Tibial artery (tissue), 4 donors: Measurements from ENCODE around the gene EPN2.

ENCODE experiments used
- DNase-seq, 2 donors: peaks; one replicate each; pipeline ENCODE4 v3.0.0-alpha.2; 2019
- H3K27ac ChIP-seq, 2 donors: fragments of 200-600 bp; sonication (generic) in 1 of 2; 1 replicate in 1 of 2; 2 replicates in 1 of 2; pipeline ENCODE4 v1.5.1; 2018 to 2019; ENCODE audit warnings: mild to moderate bottlenecking in 1 of 2
- H3K27me3 ChIP-seq, 2 donors: fragments of 200-600 bp; sonication (generic) in 1 of 2; one replicate each; pipeline versions ENCODE4 v1.5.1 to v1.6.0; 2016 to 2019
- H3K36me3 ChIP-seq, 3 donors: fragments of 200-600 bp; sonication (generic) in 2 of 3; one replicate each; pipeline ENCODE4 v1.5.1; 2016 to 2019; ENCODE audit warnings: mild to moderate bottlenecking in 2 of 3
- H3K4me1 ChIP-seq, 4 donors: fragments of 200-600 bp; sonication (generic) in 2 of 4; 1 replicate in 3 of 4; 2 replicates in 1 of 4; pipeline ENCODE4 v1.5.1; 2016 to 2019
- H3K4me3 ChIP-seq, 2 donors: fragments of 200-600 bp; sonication (generic) in 1 of 2; 1 replicate in 1 of 2; 2 replicates in 1 of 2; pipeline ENCODE4 v1.5.1; 2018 to 2019; ENCODE audit warnings: mild to moderate bottlenecking in 2 of 2
- H3K9me3 ChIP-seq, 3 donors: fragments of 200-600 bp; sonication (generic) in 1 of 3; one replicate each; pipeline ENCODE4 v1.5.1; 2016 to 2019
- intact Hi-C: fragments of 100-400 bp; cut with DNase I; formaldehyde crosslinking; loops from one replicate; pipeline ENCODE4 v1.15.0; 2023; ENCODE audit warnings: low total_unique reads
- TF ChIP-seq, protein P1 (sequence below), 2 experiments: fragments of 200-600 bp in 1 of 2; fragments of 450-650 bp in 1 of 2; IDR thresholded peaks; one replicate each; pipeline ENCODE4 v1.5.1; 2017 to 2019; ENCODE audit warnings: antibody characterized with exemption in 2 of 2, mild to moderate bottlenecking in 1 of 2, moderate library complexity in 1 of 2

EPN2 gene

GRCh38 chr17:19366637-19366972 lies 129.4 kb downstream of the EPN2 start:
- Histone ChIP-seq H3K4me1 (peaks cover 0 to 40% (median 20%) of the 10 kb centered on the region in 4 donors), H3K9me3 (no peaks in the 10 kb centered on the region), H3K4me3 (no peak overlapping the region), H3K27ac (no peak overlapping the region), H3K27me3 (no peaks in the 10 kb centered on the region), H3K36me3 (no peaks in the 10 kb centered on the region)
- intact Hi-C loops, result loop anchor here (10.0 kb wide), 1 partner anchor 48 kb away; the partner anchor contains the start of gene RNF112
- TF ChIP-seq, protein P1, sequence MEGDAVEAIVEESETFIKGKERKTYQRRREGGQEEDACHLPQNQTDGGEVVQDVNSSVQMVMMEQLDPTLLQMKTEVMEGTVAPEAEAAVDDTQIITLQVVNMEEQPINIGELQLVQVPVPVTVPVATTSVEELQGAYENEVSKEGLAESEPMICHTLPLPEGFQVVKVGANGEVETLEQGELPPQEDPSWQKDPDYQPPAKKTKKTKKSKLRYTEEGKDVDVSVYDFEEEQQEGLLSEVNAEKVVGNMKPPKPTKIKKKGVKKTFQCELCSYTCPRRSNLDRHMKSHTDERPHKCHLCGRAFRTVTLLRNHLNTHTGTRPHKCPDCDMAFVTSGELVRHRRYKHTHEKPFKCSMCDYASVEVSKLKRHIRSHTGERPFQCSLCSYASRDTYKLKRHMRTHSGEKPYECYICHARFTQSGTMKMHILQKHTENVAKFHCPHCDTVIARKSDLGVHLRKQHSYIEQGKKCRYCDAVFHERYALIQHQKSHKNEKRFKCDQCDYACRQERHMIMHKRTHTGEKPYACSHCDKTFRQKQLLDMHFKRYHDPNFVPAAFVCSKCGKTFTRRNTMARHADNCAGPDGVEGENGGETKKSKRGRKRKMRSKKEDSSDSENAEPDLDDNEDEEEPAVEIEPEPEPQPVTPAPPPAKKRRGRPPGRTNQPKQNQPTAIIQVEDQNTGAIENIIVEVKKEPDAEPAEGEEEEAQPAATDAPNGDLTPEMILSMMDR (IDR thresholded peaks at IDR 0.05), result no peak
- DNase-seq, result peak in 1 of 2 donors; percentile 16

GRCh38 chr17:19368229-19368628 lies 131.1 kb downstream of the EPN2 start:
- H3K27me3 ChIP-seq, result no peaks in the 10 kb centered on the region
- no peak overlapping the region for H3K4me3 ChIP-seq
- intact Hi-C loops, result loop anchor here (10.0 kb wide), 1 partner anchor 47 kb away; the partner anchor contains the start of gene RNF112
- no peaks in the 10 kb centered on the region for H3K9me3 ChIP-seq
- DNase-seq, result no peak
- TF ChIP-seq, protein P1 (IDR thresholded peaks at IDR 0.05), result no peak
- no peaks in the 10 kb centered on the region for H3K36me3 ChIP-seq
- peaks cover 0 to 30% (median 12%) of the 10 kb centered on the region in 4 donors for H3K4me1 ChIP-seq
- H3K27ac ChIP-seq, result peak overlapping the region; percentile 51 to 66

GRCh38 chr17:19369107-19369778 lies 132.1 kb downstream of the EPN2 start:
- TF ChIP-seq, protein P1 (IDR thresholded peaks at IDR 0.05), result no peak
- intact Hi-C loops, result loop anchor here (10.0 kb wide), 1 partner anchor 46 kb away; the partner anchor contains the start of gene RNF112
- peak overlapping the region in 1 of 2 donors; percentile 66 for H3K27ac ChIP-seq
- H3K9me3 ChIP-seq, result no peaks in the 10 kb centered on the region
- peaks cover 0 to 27% (median 12%) of the 10 kb centered on the region in 4 donors for H3K4me1 ChIP-seq
- DNase-seq, result peak in 1 of 2 donors; percentile 15
- no peaks in the 10 kb centered on the region for H3K27me3 ChIP-seq
- H3K4me3 ChIP-seq, result no peak overlapping the region
- H3K36me3 ChIP-seq, result no peaks in the 10 kb centered on the region

DNA sequence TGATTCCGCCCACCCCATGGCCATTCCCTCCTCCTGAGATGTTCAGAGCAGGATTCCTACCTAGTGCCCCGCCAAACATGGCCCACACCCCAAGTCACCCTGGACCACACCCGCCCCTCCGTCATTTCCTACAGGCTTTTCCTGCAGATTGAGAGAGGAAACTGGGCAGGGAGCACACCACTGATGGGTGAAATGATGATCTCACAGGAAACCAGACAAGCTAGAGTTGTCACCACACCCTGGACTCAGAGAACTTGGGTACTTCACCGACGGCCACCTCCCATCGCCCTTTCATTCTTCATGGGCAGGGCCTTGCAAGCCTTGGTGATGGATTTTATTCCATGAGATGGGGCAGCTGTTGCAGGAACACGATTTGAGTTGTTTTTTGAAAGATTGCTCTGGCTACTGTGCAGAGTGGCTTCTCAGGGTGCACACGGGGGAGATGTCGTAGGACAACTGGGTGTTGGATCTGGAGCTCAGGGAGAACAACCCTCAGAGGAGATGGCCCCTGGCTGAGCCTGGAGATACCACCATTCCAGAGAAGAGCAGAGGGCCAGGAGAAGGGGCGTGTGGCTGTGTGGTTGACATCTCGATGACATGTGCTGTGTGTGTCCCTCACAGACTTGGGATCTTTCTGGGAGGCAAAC lies 132.8 kb downstream of the EPN2 start:
- TF ChIP-seq, protein P1 (IDR thresholded peaks at IDR 0.05), result no peak
- peak in 1 of 2 donors; percentile 22 for DNase-seq
- peaks cover 0 to 27% (median 9%) of the 10 kb centered on the region in 4 donors for H3K4me1 ChIP-seq
- H3K27ac ChIP-seq, result peak overlapping the region in 1 of 2 donors; percentile 22
- H3K9me3 ChIP-seq, result no peaks in the 10 kb centered on the region
- no peak overlapping the region for H3K4me3 ChIP-seq
- no peaks in the 10 kb centered on the region for H3K27me3 ChIP-seq
- intact Hi-C loops, result loop anchor here (10.0 kb wide), 1 partner anchor 45 kb away; the partner anchor contains the start of gene RNF112
- no peaks in the 10 kb centered on the region for H3K36me3 ChIP-seq

- DNase-seq, result peak in 1 of 2 donors; percentile 28
- Histone ChIP-seq H3K27ac (peak overlapping the region in 1 of 2 donors; percentile 22), H3K4me1 (peaks cover 0 to 27% (median 9%) of the 10 kb centered on the region in 4 donors), H3K27me3 (no peaks in the 10 kb centered on the region), H3K36me3 (no peaks in the 10 kb centered on the region), H3K4me3 (no peak overlapping the region), H3K9me3 (no peaks in the 10 kb centered on the region)
- intact Hi-C loops, result no loop called here
- TF ChIP-seq, protein P1 (IDR thresholded peaks at IDR 0.05), result no peak
Measured at GRCh38 chr17:19370493-19370960, 133.4 kb downstream of the EPN2 start.
